ENCODE data around the gene CLIC5. TPM values are rescaled to one million over a fixed set of nuclear protein-coding genes. Genes with fewer than 3 reads are reported as not detected.

The CLIC5 gene
- polyA plus RNA-seq, 1 donor from 2014 or later, result 0.22 TPM

DNA sequence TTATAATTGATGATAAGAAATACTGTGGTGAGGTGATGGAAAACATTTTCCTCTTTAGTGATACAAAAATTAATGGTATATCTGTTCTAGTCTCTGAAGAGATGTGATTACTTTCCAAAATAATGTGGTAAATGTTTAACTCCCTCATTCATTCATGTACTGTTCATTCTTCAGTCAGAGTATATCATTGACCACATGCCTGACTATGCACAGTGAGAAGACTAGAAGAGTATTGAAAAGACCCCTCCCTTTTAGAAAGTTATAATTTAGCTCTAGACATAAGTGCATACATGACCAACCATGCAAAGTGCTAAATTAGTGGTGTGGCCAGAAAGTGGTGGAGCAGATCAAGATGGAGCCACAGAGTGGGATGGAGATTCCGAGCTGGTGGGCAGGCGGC, 133.0 kb downstream of the CLIC5 start:
- no peaks in the 10 kb centered on the region for H3K36me3 ChIP-seq (ENCODE audit: insufficient read depth, low read length)
- H3K4me2 ChIP-seq (ENCODE audit: low read length), result no peak overlapping the region
- H3K9me2 ChIP-seq (ENCODE audit: insufficient read depth, low read length), result no peaks in the 10 kb centered on the region
- no peak overlapping the region for H3K27ac ChIP-seq (ENCODE audit: low read length)
- H4K20me1 ChIP-seq (ENCODE audit: insufficient read depth), result no peaks in the 10 kb centered on the region
- H3K9ac ChIP-seq (ENCODE audit: low read length), result no peak overlapping the region
- TF ChIP-seq, protein P1, sequence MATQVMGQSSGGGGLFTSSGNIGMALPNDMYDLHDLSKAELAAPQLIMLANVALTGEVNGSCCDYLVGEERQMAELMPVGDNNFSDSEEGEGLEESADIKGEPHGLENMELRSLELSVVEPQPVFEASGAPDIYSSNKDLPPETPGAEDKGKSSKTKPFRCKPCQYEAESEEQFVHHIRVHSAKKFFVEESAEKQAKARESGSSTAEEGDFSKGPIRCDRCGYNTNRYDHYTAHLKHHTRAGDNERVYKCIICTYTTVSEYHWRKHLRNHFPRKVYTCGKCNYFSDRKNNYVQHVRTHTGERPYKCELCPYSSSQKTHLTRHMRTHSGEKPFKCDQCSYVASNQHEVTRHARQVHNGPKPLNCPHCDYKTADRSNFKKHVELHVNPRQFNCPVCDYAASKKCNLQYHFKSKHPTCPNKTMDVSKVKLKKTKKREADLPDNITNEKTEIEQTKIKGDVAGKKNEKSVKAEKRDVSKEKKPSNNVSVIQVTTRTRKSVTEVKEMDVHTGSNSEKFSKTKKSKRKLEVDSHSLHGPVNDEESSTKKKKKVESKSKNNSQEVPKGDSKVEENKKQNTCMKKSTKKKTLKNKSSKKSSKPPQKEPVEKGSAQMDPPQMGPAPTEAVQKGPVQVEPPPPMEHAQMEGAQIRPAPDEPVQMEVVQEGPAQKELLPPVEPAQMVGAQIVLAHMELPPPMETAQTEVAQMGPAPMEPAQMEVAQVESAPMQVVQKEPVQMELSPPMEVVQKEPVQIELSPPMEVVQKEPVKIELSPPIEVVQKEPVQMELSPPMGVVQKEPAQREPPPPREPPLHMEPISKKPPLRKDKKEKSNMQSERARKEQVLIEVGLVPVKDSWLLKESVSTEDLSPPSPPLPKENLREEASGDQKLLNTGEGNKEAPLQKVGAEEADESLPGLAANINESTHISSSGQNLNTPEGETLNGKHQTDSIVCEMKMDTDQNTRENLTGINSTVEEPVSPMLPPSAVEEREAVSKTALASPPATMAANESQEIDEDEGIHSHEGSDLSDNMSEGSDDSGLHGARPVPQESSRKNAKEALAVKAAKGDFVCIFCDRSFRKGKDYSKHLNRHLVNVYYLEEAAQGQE (IDR thresholded peaks at IDR 0.05; ENCODE audit: borderline replicate concordance), result no peak
- TF ChIP-seq TAF1 (IDR thresholded peaks at IDR 0.05; ENCODE audit: low read depth) (no peak), EP300 (conservative IDR thresholded peaks at IDR 0.05; ENCODE audit: poor library complexity, severe bottlenecking) (no peak), EZH2 (IDR thresholded peaks at IDR 0.05; ENCODE audit: borderline replicate concordance, insufficient read depth, low read length, poor library complexity, severe bottlenecking) (no peak), RAD21 (conservative IDR thresholded peaks at IDR 0.05) (no peak), MXI1 (conservative IDR thresholded peaks at IDR 0.05; ENCODE audit: poor library complexity, severe bottlenecking) (no peak), SMC3 (conservative IDR thresholded peaks at IDR 0.05; ENCODE audit: poor library complexity) (no peak)
- H3K79me2 ChIP-seq (replicated peaks; ENCODE audit: insufficient read depth, low read length), result no peaks in the 10 kb centered on the region
- H3K27me3 ChIP-seq (ENCODE audit: insufficient read depth, low read depth, low read length), result no peaks in the 10 kb centered on the region
- no peaks in the 10 kb centered on the region for H3K9me3 ChIP-seq (ENCODE audit: low read length)
- H2AFZ ChIP-seq (ENCODE audit: low read depth, low read length), result no peak overlapping the region
- H3F3A ChIP-seq (ENCODE audit: insufficient read depth, low read length, poor library complexity, severe bottlenecking), result no peaks in the 10 kb centered on the region
- H3K4me3 ChIP-seq (ENCODE audit: low read length), result no peak overlapping the region

DNA sequence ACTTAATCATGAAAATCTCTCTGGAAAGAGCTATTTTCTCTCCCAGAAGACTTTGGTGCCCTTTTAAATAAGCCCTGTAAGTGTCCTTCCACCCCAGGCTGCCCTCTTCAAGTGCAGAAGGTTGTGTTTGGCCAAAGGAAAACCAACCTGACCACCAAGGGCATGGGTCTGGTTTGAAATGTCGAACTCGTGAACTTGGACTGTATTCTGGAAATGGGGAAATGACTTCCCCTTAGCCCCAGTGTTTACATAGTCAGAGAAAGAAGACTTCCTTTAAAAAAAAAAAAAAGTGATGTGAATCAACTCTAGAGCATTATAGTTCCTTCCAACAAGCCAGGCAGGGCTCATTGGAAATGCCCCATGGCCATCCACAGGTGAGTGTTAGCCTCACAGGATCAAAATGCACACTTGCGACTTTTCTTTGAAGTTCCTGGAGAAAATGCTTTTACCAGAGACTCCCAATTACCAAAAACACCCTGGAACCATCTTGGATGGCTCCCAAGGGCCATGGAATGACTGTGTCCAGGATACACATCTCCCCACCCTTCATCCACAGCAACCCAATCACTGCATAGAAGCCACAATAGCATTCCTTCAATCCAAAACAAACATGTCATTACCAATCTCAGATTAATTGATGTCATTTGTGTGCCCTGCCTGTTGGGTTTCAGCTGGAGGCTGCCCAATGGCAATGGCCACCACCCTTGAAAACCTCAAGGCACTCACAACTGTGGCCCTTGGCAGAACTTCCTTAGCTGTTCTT, 133.8 kb downstream of the CLIC5 start:
- H3K27ac ChIP-seq (ENCODE audit: low read length), result no peak overlapping the region
- no peaks in the 10 kb centered on the region for H3K79me2 ChIP-seq (replicated peaks; ENCODE audit: insufficient read depth, low read length)
- no peak overlapping the region for H2AFZ ChIP-seq (ENCODE audit: low read depth, low read length)
- no peak for TF ChIP-seq RAD21 (conservative IDR thresholded peaks at IDR 0.05)
- no peaks in the 10 kb centered on the region for H3K36me3 ChIP-seq (ENCODE audit: insufficient read depth, low read length)
- H3F3A ChIP-seq (ENCODE audit: insufficient read depth, low read length, poor library complexity, severe bottlenecking), result no peaks in the 10 kb centered on the region
- H3K27me3 ChIP-seq (ENCODE audit: insufficient read depth, low read depth, low read length), result no peaks in the 10 kb centered on the region
- no peaks in the 10 kb centered on the region for H3K9me2 ChIP-seq (ENCODE audit: insufficient read depth, low read length)
- no peaks in the 10 kb centered on the region for H4K20me1 ChIP-seq (ENCODE audit: insufficient read depth)
- H3K9ac ChIP-seq (ENCODE audit: low read length), result no peak overlapping the region
- H3K9me3 ChIP-seq (ENCODE audit: low read length), result no peaks in the 10 kb centered on the region
- H3K4me3 ChIP-seq (ENCODE audit: low read length), result no peak overlapping the region
- no peak overlapping the region for H3K4me2 ChIP-seq (ENCODE audit: low read length)

DNA sequence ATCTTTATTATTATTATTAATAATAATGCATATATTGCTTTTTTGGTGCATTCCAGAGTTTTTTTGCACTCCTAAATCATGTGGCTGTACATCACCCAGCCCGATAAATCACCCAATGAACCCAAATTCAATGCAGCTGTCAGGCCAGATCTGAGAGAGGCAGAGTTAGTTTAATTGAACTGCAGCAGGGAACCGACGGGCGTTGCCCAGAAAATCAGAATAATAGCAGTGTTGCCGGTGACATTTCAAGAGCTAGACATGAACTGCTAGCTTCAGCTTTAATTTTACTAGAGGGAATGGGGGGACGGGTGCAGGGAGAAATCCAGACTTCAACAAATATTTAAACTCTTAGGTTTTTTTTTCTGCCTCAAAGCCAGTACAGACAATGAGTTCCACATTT, 135.0 kb downstream of the CLIC5 start:
- Histone ChIP-seq H4K20me1 (ENCODE audit: insufficient read depth) (no peaks in the 10 kb centered on the region), H3K27ac (ENCODE audit: low read length) (no peak overlapping the region), H3K9me2 (ENCODE audit: insufficient read depth, low read length) (no peaks in the 10 kb centered on the region), H3K4me3 (ENCODE audit: low read length) (no peak overlapping the region), H3K4me2 (ENCODE audit: low read length) (no peak overlapping the region), H3K79me2 (replicated peaks; ENCODE audit: insufficient read depth, low read length) (no peaks in the 10 kb centered on the region), H3K9me3 (ENCODE audit: low read length) (no peaks in the 10 kb centered on the region), H3F3A (ENCODE audit: insufficient read depth, low read length, poor library complexity, severe bottlenecking) (no peaks in the 10 kb centered on the region), H3K9ac (ENCODE audit: low read length) (no peak overlapping the region), H2AFZ (ENCODE audit: low read depth, low read length) (no peak overlapping the region), H3K36me3 (ENCODE audit: insufficient read depth, low read length) (no peaks in the 10 kb centered on the region), H3K27me3 (ENCODE audit: insufficient read depth, low read depth, low read length) (no peaks in the 10 kb centered on the region)
- TF ChIP-seq POLR2AphosphoS5 (IDR thresholded peaks at IDR 0.05) (no peak), TAF1 (IDR thresholded peaks at IDR 0.05; ENCODE audit: low read depth) (no peak), EZH2 (IDR thresholded peaks at IDR 0.05; ENCODE audit: borderline replicate concordance, insufficient read depth, low read length, poor library complexity, severe bottlenecking) (no peak), MXI1 (conservative IDR thresholded peaks at IDR 0.05; ENCODE audit: poor library complexity, severe bottlenecking) (no peak), SMC3 (conservative IDR thresholded peaks at IDR 0.05; ENCODE audit: poor library complexity) (no peak)
- TF ChIP-seq, protein P1 (IDR thresholded peaks at IDR 0.05; ENCODE audit: borderline replicate concordance), result no peak
